Esophagus muscularis mucosa (tissue), 3 donors: ENCODE data around the gene PHLDA3.

Experiments
- CTCF ChIP-seq, 3 experiments: fragments of 200-600 bp in 2 of 3; fragments of 450-650 bp in 1 of 3; sonication (generic) in 2 of 3; IDR thresholded peaks; one replicate each; pipeline ENCODE4 v1.5.1; 2017 to 2019; ENCODE audit warnings: antibody characterized with exemption in 3 of 3, mild to moderate bottlenecking in 2 of 3, moderate library complexity in 1 of 3
- POLR2AphosphoS5 ChIP-seq, 2 donors: sonication (generic); formaldehyde crosslinking; IDR thresholded peaks; one replicate each; pipeline ENCODE4 v1.6.1; 2017; ENCODE audit warnings: antibody characterized with exemption in 2 of 2

- TF ChIP-seq CTCF (IDR thresholded peaks at IDR 0.05), result no peak
- no peak for TF ChIP-seq POLR2AphosphoS5 (IDR thresholded peaks at IDR 0.05)
Observed at GRCh38 chr1:201426479-201427310, 42.3 kb downstream of the PHLDA3 start.
